ENCODE data around the gene LRCOL1.

LRCOL1 gene

DNA sequence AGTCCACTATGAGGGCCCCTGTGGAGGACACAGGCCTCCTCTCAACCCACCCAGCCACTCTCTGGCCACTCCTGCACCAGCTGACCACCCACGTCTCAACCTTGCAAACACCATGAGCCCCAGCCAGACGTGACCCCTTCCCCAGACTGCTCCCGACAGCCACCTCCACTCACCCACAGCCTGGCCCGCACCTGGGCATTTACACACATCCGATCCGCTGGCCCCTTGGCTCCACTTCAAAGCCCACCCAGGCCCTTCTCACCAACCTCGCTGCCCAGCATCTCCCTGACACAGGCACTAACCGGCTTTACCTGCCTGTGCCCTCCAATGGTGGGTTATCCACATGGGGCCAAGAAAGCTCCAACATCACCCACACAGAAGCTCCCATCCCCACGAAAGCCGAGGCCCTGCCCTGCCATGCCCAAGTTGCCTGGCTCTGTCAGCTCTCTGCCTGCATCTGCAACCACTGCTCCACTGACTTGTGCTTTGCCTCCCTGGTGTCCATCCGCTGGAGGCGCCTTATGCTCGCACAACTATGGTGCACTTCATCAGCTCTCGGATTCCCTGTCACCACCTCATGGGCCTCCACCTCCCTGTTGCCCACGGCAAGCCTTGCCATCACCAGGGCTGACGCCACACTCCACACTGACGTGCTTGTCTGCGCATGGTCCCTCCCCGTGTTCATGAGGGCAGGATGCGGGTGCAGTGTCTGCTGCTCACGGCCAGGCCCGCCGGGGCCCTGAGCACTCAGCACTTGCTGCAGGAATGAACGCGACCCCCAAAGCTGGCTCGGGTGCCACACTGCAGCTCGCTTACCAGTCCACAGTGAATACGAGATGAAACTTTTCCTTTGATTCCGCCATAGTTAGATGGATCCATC, 24.9 kb upstream of the LRCOL1 start:
- no peak for DNase-seq (ENCODE audit: low read depth in 2 of 2)

DNA sequence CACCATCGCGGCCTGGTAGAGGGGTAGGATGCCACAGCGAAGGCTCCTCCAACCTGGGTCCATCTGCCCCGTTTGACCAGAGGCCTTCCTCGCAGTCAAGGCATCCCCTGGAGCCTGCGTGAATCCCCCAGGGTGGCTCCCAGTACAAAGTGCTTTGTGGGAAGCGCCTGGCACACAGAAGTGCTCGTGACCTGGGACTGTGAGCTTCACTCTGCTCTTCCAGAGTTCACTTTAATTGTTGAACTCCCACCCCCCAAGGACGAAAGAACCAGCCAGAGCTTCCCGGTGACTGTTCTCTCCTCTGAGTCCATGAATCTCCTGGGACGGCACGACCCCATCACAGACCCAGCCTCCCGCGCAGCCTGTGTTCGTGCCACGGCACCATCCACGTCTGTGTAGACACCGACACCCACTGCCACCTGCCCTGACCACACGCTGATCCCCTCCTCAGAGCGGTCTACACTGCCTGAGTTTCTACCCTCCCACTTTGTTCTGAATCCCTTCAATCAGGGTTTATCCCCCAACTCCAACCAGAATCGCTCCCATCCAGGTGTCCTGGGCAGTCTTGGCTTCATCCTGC, 24.1 kb upstream of the LRCOL1 start:
- DNase-seq (ENCODE audit: low read depth in 2 of 2) = no peak

DNA sequence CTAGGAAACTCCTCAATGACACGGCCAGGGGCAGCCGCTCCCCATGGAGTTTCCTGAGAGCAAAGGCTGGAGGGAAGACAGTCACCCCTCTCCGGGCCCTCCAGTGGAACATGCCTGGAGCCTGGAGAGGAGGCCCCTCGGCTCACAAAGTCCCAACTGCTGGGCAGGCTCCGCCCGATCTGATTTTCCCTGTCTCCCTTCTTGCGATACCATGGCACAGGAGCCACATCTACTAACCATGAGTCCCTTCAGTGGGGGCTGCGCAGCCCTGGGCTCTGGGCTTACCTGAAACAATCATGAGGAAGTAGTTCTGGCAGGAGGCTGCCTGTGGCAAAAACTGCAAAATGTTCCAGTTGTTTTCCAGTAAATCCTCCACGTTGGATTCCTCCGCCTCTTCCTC, 23.5 kb upstream of the LRCOL1 start:
- DNase-seq (ENCODE audit: low read depth in 2 of 2) = no peak

DNA sequence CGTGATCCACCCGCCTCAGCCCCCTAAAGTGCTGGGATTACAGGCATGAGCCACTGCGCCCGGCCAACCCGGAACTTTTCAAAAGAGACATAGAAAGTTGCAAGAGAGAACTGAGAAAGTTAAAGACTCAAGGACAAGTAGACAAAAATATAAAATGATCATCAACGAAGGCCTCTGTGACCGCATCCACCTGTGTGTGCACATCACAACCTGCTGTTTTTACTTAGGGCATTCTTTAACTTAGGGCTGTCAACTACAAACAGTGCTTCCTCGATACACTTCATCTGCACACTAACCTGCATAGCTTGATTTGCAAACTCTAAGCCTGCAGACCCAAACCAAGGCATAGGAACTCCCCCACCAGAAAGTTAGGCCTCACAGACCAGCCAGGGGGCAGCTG, 23.0 kb upstream of the LRCOL1 start:
- no peak for DNase-seq (ENCODE audit: low read depth in 2 of 2)

DNA sequence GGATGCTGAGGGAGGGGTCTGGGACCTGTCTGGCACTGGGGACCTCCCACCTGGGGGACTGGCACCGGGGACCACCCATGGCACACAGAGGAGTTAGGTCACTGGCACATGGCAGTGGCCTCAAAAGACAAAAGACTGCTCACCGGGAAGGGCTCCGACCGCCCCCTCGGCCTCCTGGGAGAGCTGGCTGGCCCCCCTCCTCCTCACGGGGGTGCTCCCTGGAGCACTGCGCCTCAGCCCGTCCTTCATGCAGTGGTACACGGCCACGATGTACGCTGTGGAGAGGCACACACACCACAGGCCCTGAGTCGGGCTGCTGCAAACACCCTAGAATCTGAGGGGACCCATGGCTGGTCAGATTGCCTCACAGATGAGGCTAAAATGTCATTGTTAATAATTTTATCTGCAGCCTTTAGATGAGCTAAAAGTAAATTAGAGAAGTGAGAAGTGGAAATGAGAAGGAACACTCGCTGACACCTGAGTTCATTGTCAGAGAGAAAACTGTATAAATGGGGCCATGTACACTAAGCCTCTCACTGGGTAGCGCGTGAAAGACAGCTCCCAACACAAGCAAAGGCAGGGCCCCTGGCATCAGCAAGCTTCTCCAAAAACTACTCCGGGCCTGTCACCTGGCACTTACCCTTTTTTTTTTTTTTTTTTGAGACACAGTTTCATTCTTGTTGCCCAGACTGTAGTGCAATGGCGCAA, 22.3 kb upstream of the LRCOL1 start:
- DNase-seq (ENCODE audit: low read depth in 2 of 2) = no peak

DNA sequence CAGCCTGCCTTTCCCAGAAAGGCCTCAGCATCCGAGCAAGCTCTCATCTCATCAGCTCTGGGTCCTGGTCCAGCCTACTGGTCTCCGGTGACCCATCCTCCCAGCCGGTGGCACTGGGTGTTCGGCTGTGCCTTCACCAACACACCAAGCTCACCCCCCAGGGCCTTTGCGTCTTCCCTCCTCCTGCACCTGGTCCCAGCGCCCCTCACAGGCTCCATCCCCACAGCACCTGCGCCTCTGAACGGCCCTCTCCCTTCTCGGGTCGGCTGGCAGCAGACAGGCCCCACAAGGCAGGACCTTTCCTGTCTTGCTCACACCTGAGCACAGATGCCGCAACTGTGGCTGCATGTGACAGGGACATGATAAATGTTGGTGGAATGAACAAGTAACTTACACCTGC, 21.3 kb upstream of the LRCOL1 start:
- DNase-seq (ENCODE audit: low read depth in 2 of 2) = no peak

DNA sequence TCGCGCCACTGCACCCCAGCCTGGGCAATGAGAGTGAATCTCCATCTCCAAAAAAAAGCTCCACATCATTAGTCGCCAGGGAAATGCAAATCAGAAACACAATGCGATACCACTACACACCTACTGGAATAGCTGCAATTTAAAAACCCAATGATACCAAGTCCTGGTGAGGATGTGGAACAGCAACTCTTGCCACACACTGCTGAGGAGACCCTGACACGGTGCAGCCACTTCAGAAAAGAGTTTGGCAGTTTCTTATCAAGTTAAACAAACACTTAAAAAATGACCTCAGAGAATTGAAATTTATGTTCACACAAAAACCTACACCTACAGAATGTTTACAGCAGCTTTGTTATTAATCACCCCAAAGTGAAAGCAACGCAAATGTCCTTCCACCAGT, 20.3 kb upstream of the LRCOL1 start:
- DNase-seq (ENCODE audit: low read depth in 2 of 2) = no peak

DNA sequence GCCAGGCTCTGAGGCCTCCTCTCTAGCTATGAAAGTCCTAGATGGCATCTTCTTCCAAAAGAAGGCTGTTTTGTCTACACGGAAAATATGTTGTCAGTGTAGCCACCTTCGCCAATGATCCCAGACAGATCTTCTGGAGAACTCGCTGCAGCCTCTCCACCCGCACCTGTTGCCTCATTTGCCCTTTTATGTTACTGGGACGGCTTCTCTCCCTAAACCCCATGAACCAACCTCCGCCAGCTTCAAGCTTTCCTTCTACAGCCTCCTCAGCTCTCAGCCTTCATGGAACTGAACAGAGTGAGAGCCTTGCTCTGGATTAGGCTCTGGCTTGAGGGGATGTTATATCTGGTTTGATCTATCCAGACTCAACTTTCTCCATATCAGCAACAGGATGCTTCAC, 18.9 kb upstream of the LRCOL1 start:
- DNase-seq (ENCODE audit: low read depth in 2 of 2) = no peak

DNA sequence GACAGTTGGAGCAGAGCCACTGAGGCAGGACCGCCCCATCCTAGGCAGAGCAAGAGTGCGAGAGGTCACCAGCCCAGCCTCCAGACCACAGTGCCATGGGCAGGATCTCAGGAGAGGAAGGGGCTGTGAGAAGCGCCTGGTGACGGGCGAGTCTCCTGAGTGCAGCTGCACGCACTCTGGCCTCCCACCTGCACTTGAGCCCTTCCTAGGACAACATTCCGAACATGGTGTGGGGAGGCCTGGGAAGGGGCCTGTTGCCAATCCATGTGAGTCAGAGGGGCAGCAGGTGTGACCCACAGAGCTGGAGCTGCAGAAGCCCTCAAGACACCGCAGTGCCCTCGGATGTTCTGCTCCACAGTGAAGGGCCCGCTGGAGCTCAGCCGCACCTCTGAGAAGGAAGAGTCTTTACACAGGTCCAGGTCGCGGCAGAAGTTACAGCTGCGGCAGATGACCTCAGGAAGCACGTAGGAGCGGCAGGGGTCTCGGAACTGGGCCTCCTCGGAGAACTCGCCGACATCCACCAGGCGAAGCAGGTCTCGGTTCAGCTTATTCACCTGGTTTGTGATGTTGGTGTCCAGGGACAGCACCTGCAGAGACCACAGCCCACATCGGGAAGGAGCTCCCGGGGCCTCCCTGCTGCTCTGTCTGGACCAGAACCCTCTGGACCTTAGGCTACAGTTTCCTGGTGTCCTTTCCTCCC, 15.5 kb upstream of the LRCOL1 start:
- DNase-seq (ENCODE audit: low read depth in 2 of 2) = no peak

DNA sequence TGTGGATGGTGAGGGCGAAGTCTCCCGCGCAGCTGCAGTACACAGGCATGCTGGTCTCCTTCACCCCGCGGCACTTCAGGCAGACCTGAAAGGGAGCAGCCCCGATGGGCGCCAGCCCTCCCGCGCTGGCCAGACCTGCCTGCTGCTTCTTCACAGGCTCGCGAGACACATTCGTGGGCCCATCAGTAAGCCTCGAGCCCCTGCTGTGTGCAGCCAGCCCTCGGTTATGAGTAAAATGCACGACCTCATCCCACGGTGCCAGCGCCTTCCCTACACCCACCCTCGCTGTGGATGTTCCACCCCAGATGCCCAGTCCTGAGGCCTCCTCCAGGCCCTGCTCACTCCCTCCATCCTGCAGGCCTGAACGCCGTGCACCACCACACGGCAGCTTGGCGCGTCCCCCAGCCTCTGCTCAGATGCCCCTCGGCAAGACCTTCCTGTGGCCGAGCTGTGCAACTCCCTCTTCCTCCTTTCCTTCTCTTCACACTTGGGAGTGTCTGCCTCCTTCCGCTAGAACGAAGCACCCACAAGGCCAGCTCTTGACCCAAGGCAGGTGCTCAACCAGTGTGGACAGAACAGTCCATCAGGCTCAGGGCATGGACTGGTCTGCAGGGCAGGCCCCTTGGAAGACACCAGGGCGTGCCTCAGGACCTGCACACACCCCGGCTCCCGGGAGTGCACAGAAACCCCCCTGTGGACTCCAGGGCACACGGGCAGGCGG, 14.7 kb upstream of the LRCOL1 start:
- no peak for DNase-seq (ENCODE audit: low read depth in 2 of 2)

DNA sequence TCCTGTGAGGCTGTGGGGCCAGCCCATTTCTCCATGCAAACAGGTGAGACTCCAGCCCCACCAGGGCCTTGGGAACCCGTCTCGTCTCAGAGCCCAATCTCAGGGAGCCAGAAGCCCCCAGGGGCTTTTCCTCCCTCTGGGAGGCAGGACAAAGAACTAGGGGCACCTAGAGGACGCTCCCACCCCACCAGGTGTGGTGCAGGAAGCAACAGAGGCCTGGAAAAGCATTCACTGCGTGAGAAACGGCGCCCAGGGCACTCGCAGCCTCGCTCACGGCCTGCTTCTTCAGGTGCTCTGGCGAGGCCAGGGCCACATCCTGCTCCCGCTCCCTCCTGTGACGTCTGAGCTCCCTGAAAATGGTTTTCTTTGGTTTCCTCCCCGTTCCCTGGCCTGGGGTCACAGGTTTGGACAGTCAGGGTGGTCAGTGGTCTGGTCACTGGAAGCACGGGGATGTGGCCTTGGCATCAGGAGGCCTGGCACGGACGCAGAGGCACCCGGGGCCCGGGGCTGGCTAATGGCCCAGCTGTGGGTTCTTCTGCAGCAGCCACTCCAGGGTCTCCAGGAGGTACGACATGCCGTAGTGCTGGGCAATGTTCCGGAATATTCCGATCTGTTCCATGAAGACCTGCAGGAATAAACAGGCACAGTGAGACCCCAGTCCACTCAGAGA, 13.9 kb upstream of the LRCOL1 start:
- DNase-seq (ENCODE audit: low read depth in 2 of 2) = no peak

DNA sequence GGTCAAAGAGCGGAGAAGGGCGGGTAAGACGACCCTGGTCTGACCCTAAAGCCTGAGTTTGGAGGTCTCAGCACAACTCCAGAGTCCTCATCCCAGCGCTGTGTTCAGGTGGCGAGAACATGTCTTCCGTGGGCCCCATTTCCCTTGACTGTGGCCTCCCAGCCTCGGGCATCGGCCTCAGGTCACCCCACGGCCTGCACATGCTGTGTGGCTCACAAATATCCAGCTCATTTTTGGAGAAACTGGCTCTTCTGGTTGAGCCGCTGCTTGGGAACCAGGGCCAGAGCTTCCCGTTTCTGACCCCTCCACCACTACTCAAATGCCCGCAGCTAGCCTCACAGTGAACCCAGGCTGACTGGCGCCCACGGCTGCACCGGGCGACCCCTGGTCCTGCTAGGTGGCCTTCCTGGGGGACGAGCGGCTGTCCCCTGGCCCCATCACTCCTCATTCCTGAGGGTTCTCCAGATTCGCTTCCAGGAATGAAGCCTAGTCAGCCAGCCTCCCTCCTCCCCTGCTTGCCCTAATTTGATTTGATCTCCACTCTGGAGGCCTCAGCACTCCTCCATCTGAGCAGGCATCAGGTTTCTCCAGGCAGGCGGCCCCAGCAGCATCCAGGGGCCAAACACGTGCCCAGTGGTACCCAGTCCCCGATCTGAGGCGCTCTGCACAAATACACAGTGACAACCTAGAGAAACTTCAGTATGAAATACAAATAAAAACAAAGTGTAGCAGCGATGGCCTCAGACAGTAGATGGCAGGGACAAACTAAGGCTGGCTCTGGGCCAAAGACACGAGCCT, 12.9 kb upstream of the LRCOL1 start:
- DNase-seq (ENCODE audit: low read depth in 2 of 2) = no peak

DNA sequence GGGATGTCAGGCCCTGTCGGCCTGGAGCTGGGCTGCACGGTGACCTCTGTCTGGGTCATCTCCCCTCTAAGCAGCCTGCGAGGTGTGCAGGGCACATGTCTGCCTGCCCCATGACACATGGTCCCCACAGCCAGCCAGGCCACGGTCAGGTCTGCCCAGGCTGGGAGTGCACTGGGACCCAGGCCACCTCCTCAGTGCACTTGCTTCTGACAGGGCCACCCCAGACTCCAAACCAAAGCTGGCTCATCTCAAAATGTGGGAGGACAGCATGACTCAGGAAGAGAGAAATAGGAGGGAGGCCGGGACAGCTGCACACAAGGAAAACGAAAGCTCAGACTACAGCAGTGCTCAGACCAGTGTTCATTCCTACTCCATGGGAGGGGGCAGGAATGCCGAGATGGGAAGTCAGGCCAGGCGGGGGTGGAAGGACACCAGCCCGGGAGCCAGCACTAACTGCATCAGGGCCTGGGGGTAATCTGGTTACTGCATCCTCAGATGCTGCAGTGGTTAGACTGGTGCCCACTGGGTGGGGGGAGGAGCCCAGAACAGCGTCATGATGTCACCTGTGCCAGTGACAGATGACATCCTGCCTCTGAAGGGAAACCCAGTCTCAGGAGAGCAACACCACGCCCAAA, 12.2 kb upstream of the LRCOL1 start:
- DNase-seq (ENCODE audit: low read depth in 2 of 2) = no peak

DNA sequence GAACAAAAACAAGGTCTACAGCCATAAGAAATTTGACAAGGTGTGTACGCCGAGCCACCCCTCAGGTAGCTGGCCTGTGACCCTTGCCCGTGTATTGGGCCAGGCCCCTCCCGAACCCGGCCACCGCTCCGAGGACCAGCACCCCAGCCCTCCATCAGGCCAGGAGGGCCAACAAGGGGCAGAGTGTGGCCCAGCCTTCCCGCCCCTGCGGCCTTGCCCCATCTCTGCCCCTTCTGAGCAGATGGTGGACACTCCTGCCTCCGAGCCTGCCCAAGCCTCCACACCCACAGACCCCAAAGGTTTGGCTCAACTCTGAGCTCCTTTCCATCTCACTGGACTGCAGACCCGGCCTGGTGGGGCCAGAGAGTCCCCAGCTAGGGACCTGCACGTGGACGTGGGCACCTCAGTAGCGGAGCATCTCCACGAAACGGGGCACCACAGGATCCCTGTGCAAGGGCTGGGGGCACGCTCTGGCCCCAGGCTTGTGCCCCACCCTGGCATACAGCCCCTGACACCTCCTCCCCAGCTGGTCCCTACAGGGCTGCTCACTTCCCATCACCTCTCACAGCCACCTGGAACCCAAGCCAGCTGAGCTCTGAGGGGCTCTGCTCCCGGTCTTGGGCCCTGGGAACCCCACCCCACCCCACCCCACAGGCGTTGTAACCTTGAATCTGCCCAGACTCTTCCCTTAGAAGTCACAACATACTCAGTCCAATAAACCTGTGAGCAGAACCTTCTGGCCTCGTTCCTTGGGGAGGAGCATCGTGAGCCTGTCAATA, 11.5 kb upstream of the LRCOL1 start:
- DNase-seq (ENCODE audit: low read depth in 2 of 2) = no peak

DNA sequence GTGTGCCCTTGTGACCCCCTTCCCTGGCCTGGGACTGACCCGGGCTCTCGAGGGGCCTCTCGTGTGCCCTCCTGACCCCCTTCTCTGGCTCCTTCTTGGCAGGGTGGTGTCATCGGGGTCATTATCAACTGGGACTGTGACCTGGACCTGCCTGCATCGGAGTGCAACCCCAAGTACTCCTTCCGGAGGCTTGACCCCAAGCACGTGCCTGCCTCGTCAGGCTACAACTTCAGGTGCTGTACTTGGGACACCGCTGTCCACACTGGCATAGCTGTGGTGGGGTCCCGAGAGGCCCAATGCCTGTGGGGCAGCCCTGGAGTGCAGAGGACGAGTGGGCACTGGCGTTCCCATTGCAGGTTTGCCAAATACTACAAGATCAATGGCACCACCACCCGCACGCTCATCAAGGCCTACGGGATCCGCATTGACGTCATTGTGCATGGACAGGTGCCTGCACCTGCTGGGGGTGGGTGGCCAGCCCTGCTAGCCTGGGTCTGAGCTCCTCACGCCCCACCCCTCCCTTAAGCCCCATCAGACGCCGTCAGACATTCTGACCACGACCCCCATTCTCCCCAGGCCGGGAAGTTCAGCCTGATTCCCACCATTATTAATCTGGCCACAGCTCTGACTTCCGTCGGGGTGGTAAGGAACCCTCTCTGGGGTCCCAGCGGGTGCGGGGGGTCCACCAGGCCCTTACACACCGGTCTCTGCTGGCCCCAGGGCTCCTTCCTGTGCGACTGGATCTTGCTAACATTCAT, 10.7 kb upstream of the LRCOL1 start:
- DNase-seq (ENCODE audit: low read depth in 2 of 2) = no peak

DNA sequence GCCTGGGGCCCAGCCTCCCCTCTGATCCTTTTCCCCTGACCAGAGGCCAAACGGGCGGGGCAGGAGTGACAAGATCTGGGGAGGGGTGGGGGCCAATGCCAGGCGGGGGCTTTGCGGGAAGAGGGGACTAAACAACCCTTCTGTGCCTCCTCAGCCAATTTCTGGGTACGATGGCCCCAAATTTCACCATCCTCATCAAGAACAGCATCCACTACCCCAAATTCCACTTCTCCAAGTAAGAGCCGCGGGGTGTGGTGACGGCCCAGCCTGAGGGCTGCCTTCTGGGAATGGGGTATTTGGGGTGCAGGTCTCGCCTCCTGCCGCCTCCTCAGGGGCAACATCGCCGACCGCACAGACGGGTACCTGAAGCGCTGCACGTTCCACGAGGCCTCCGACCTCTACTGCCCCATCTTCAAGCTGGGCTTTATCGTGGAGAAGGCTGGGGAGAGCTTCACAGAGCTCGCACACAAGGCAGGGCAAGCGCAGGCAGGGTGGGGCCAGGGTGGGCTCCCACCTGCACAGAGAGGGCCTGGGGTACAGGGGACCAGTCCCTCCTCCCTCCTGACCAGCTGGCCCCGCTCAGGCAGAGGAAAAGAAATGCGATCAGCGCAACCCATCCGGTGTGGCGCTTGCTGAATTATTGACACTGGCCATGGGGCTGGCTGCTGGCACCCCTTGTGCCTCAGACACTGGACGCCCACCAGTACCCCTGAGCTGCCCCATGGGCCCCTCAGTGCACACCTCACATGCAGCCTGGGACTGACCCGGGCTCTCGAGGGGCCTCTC, 9.9 kb upstream of the LRCOL1 start:
- DNase-seq (ENCODE audit: low read depth in 2 of 2) = no peak

DNA sequence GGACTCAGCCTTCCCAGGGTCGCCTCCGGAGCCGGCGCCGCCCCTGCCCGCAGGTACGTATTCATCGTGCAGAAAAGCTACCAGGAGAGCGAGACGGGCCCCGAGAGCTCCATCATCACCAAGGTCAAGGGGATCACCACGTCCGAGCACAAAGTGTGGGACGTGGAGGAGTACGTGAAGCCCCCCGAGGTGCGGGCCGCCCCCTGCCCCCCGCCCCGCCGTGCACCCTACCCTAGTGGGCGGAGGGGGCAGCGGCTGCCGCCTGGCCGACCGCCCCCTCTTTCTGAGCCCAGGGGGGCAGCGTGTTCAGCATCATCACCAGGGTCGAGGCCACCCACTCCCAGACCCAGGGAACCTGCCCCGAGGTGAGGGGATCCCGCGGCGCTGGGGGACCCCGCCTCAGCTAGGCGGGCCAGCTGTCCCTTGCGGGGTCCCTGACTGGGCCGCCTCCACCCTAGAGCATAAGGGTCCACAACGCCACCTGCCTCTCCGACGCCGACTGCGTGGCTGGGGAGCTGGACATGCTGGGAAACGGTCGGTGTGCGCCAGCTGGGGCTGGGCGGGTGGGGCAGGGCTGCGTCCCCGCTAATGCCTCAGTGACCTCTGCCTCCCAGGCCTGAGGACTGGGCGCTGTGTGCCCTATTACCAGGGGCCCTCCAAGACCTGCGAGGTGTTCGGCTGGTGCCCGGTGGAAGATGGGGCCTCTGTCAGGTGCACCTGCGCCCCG, 9.2 kb upstream of the LRCOL1 start:
- no peak for DNase-seq (ENCODE audit: low read depth in 2 of 2)

Data from stimulated activated CD8-positive, alpha-beta memory T cell treated with anti-CD3 and anti-CD28 coated beads, Interleukin-7, amount 100 ng/mL, for 4 hours (primary cell).